Heart left ventricle (tissue), 16 donors: ENCODE results near the gene CCDC71L. TPM values are rescaled to one million over a fixed set of nuclear protein-coding genes. Genes with fewer than 3 reads are reported as not detected.

ENCODE experiments used
- ATAC-seq, 4 donors: fragments of 200-7000 bp; cut with Tn5 transposase; one replicate each; pipeline ENCODE4 v1.9.1; 2020 to 2022; ENCODE audit warnings: moderate library complexity in 4 of 4, mild to moderate bottlenecking in 3 of 4, moderate number of reproducible peaks in 1 of 4
- DNase-seq, 5 donors: peaks; one replicate each; pipeline ENCODE4 v3.0.0-alpha.2; 2020
- H3K27ac ChIP-seq, 12 donors: fragments of 200-600 bp; sonication (generic) in 4 of 12; one replicate each; pipeline versions ENCODE4 v1.5.0 to v1.8.0; 2016 to 2022; ENCODE audit warnings: mild to moderate bottlenecking in 2 of 12
- H3K27me3 ChIP-seq, 9 donors: fragments of 200-600 bp; sonication (generic) in 2 of 9; one replicate each; pipeline versions ENCODE4 v1.5.1 to v1.8.0; 2016 to 2022; ENCODE audit warnings: mild to moderate bottlenecking in 3 of 9
- H3K36me3 ChIP-seq, 9 donors: fragments of 200-600 bp; sonication (generic) in 2 of 9; one replicate each; pipeline versions ENCODE4 v1.5.0 to v1.8.0; 2018 to 2022; ENCODE audit warnings: mild to moderate bottlenecking in 2 of 9
- H3K4me1 ChIP-seq, 12 donors: fragments of 200-600 bp; sonication (generic) in 4 of 12; one replicate each; pipeline versions ENCODE4 v1.5.0 to v1.8.0; 2016 to 2022; ENCODE audit warnings: mild to moderate bottlenecking in 3 of 12
- H3K4me3 ChIP-seq, 12 donors: fragments of 200-600 bp; sonication (generic) in 4 of 12; one replicate each; pipeline versions ENCODE4 v1.5.0 to v1.8.0; 2017 to 2022; ENCODE audit warnings: mild to moderate bottlenecking in 9 of 12, moderate library complexity in 4 of 12
- H3K9me3 ChIP-seq, 12 donors: fragments of 200-600 bp; sonication (generic) in 4 of 12; one replicate each; pipeline versions ENCODE4 v1.5.0 to v1.8.0; 2016 to 2022; ENCODE audit warnings: mild to moderate bottlenecking in 1 of 12
- POLR2A ChIP-seq, 2 donors: fragments of 450-650 bp; IDR thresholded peaks; one replicate each; pipeline ENCODE4 v1.6.1; 2017; ENCODE audit warnings: antibody characterized with exemption in 2 of 2, mild to moderate bottlenecking in 2 of 2, moderate library complexity in 2 of 2
- WGBS, 4 donors: extraction: QIAGEN DNeasy Blood & Tissue Kit in 2 of 4; methylation state at CpG; one replicate each; pipeline versions ENCODE4 v1.1.5 to v1.1.7; 2013 to 2018; 5-methylcytosine and 5-hydroxymethylcytosine counted together
- intact Hi-C, 10 donors: fragments of 100-400 bp; cut with DNase I; formaldehyde crosslinking; loops; one replicate each; pipeline versions ENCODE4 v1.11.1 to v1.14.2; 2022
- polyA plus RNA-seq, 2 donors: library from polyadenylated mRNA; stranded (reverse); fragments of 200-250 nt; gene quantifications; one replicate each; pipeline ENCODE4 v1.2.3, GENCODE V29; 2013
- total RNA-seq, 9 donors: library from RNA; depleted of rRNA in 2 of 9; stranded (reverse); fragments of >200 nt in 2 of 9; fragmentation: NEBNext Ultra II Directional in 3 of 9; extraction: Animal tissue kit (Norgen Biotek cat#: 25700) in 3 of 9; gene quantifications; one replicate each; pipeline versions ENCODE4 v1.1.0 to v1.2.4, GENCODE V29; 2016 to 2023
- TF ChIP-seq, protein P1 (sequence below), 12 donors: fragments of 200-600 bp; sonication (generic) in 4 of 12; IDR thresholded peaks; one replicate each; pipeline versions ENCODE4 v1.5.0 to v1.8.0; 2018 to 2022; ENCODE audit warnings: antibody characterized with exemption in 12 of 12, mild to moderate bottlenecking in 5 of 12
- donor health status: ischemic (EF 13 %, LVEDD 7.1; RV severe dilation, severe dysfunction).
- donor health status: healthy with polysubstance abuse.
- donor health status: DM: no; HTN: yes; CAD: no.
- donor health status: DM: no; HTN: no; CAD: no.
- donor health status: ischemic (EF 25% LVEDD 6.9; RV normal size, moderate dysfunction).
- donor health status: ischemic (EF 25% LVEDD 5.7; RV mildly dilated, moderate dysfunction).
- donor health status: healthy.
- donor health status: DM: yes; HTN: yes; CAD: no.
- donor health status: ischemic (EF 35%, LVEDD 5.7; RV mildly dilated, moderate dysfunction).
- donor health status: nonischemic (EF 11% LVEDD 7.7; RV severe dilation, severe dysfunction).
- donor health status: DM: yes; HTN: yes; CAD: no.
- donor health status: PGD.
- donor health status: ischemic (EF 29% LVEDD 5.4; RV normal size, mild dysfunction).
- donor health status: nonischemic (EF 23%, LVEDD 6.1; RV moderate dilation, normal function).

Gene CCDC71L
- total and polyA plus RNA-seq, 11 donors = 3.5 to 16.7 (median 6.9) TPM

DNA sequence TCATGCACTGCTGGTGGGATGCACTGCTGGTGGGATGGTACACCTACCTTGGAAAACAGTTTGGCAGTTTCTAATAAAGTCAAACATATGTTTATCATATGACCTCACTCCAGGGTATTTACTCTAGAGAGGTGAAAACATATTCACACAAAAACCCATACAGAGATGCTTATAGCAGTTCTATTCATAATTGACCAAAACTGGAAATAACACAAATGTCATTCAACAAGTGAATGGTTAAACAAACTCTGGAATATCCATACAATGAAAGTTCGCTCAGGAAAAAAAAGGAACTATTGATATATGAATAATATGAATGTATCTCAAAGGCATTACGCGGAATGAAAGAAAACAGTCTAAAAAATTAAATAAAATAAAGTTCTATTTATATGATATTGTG is 19.5 kb downstream of the CCDC71L start:
- H3K36me3 ChIP-seq = no peaks in the 10 kb centered on the region
- intact Hi-C loops = no loop called here
- WGBS, 4 donors = 88 to 96% (median 92%) methylated on average over 3 of the region's 3 CpGs
- TF ChIP-seq, protein P1, sequence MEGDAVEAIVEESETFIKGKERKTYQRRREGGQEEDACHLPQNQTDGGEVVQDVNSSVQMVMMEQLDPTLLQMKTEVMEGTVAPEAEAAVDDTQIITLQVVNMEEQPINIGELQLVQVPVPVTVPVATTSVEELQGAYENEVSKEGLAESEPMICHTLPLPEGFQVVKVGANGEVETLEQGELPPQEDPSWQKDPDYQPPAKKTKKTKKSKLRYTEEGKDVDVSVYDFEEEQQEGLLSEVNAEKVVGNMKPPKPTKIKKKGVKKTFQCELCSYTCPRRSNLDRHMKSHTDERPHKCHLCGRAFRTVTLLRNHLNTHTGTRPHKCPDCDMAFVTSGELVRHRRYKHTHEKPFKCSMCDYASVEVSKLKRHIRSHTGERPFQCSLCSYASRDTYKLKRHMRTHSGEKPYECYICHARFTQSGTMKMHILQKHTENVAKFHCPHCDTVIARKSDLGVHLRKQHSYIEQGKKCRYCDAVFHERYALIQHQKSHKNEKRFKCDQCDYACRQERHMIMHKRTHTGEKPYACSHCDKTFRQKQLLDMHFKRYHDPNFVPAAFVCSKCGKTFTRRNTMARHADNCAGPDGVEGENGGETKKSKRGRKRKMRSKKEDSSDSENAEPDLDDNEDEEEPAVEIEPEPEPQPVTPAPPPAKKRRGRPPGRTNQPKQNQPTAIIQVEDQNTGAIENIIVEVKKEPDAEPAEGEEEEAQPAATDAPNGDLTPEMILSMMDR (IDR thresholded peaks at IDR 0.05) = no peak
- TF ChIP-seq POLR2A (IDR thresholded peaks at IDR 0.05) = no peak
- H3K27ac ChIP-seq = no peak overlapping the region
- H3K4me1 ChIP-seq = no peaks in the 10 kb centered on the region
- ATAC-seq = no peak
- no peak for DNase-seq
- peaks cover 0 to 11% (median 0%) of the 10 kb centered on the region in 12 donors for H3K9me3 ChIP-seq
- no peaks in the 10 kb centered on the region for H3K27me3 ChIP-seq
- H3K4me3 ChIP-seq = no peak overlapping the region

DNA sequence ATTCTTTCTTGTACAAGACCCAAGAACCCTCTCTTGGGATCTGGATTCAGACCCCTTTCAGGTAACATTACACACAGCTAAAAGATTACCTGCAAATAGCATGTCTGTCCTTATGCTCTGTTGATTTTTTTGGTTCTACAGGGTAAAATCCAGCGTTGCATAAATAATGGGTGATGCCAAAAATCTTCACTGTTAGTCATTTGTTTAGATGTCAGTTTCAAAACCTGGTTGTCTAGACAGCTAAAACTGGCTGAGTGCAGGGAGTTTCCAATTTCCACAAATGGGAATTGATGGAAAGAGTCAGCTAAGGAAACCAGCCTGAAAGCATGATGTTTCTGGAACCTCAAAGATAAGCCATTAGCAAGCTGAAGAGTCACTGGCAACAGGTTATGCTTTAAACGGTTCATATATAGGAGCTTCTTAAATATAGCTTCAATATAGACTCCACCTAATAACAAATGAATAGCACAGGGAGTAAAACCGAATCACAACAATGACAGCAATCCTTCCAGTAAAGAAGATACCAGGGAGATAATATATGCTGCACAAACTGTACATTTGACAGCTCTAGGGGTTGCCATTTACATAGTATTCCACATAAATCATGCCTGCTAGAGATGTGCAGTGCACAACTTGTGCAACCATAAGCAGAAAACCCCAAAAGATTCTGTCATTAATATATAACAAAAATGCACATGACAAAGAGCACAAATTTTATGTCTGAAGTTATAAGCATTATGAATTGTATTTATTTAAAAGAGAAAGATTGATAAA is 20.4 kb downstream of the CCDC71L start:
- no peaks in the 10 kb centered on the region for H3K4me1 ChIP-seq
- ATAC-seq = no peak
- peaks cover 0 to 11% (median 0%) of the 10 kb centered on the region in 12 donors for H3K9me3 ChIP-seq
- no peak overlapping the region for H3K4me3 ChIP-seq
- TF ChIP-seq, protein P1 (IDR thresholded peaks at IDR 0.05) = no peak
- TF ChIP-seq POLR2A (IDR thresholded peaks at IDR 0.05) = no peak
- 71 to 81% (median 76%) methylated on average over 3 of the region's 3 CpGs for WGBS, 4 donors
- no peaks in the 10 kb centered on the region for H3K36me3 ChIP-seq
- no peaks in the 10 kb centered on the region for H3K27me3 ChIP-seq
- DNase-seq = no peak
- no peak overlapping the region for H3K27ac ChIP-seq
- intact Hi-C loops = no loop called here

DNA sequence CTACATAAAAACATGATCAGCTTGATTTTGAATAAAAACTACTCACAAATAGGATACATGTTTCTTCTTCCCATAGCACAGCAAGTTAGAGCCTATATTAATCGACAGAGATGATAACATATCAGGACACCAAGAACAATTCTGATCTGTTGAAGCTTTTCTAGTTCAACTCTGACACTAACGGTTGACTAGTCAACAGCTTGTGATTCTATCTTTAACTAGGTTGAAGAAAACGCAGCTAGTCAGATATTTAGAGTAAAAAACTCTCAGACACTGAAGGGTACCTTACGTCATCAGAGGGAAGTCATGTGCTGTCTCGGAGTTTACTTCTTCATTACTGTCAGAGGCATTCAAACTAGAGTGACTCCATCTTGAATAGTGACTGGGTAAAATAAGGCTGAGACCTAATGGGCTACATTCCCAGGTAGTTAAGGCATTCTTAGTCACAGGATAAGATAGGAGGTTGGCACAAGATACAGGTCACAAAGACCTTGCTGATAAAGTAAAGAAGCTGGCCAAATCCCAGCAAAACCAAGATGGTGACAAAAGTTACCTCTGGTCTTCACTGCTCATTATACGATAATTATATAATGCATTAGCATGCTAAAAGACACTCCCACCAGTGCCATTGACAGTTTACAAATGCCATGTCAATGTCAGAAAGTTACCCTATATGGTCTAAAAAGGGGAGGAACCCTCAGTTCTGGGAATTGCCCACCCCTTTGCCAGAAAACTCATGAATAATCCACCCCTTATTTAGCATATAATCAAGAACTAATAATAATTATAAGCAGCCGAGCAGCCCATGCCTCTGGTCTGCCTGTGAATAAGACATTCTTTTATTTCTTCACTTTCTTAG is 21.3 kb downstream of the CCDC71L start:
- Histone ChIP-seq H3K4me3 (no peak overlapping the region), H3K36me3 (no peaks in the 10 kb centered on the region), H3K4me1 (no peaks in the 10 kb centered on the region), H3K27me3 (no peaks in the 10 kb centered on the region), H3K27ac (no peak overlapping the region), H3K9me3 (peaks cover 0 to 11% (median 0%) of the 10 kb centered on the region in 12 donors)
- DNase-seq = no peak
- intact Hi-C loops = no loop called here
- WGBS, 4 donors = 79 to 87% (median 83%) methylated on average over 7 of the region's 7 CpGs
- ATAC-seq = no peak
- no peak for TF ChIP-seq POLR2A (IDR thresholded peaks at IDR 0.05)
- TF ChIP-seq, protein P1 (IDR thresholded peaks at IDR 0.05) = no peak

DNA sequence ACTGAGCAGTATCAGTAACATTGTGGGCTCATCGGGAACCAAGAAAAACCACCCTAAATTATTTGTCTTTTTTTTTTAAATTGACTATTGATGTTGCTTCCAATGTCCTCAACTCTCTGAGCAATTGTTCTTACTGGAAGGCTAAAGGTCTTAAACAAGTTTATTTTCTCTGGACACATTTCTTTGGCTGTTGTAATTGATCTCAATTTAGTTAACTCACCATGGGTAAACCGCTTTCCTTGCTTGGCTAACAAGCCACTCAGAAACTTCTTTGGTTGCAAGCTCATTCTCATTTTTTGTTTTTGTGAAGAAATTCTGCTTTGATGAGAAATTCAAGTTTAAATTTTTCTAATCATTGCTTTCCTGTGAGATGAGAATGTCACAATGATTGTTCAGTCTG is 25.5 kb downstream of the CCDC71L start:
- no peak for ATAC-seq
- H3K9me3 ChIP-seq = peaks cover 0 to 11% (median 0%) of the 10 kb centered on the region in 12 donors
- no peak overlapping the region for H3K4me3 ChIP-seq
- H3K4me1 ChIP-seq = no peaks in the 10 kb centered on the region
- DNase-seq = no peak
- no peaks in the 10 kb centered on the region for H3K36me3 ChIP-seq
- no peaks in the 10 kb centered on the region for H3K27me3 ChIP-seq
- 80 to 86% (median 81%) methylated on average over 2 of the region's 2 CpGs for WGBS, 4 donors
- intact Hi-C loops = no loop called here
- TF ChIP-seq POLR2A (IDR thresholded peaks at IDR 0.05) = no peak
- TF ChIP-seq, protein P1 (IDR thresholded peaks at IDR 0.05) = no peak
- H3K27ac ChIP-seq = no peak overlapping the region
